Activated B cell treated with CpG ODN at 0.5 μM for 24 hours (primary cell): Measurements from ENCODE around the gene LYPLA2. TPM values are rescaled to one million over a fixed set of nuclear protein-coding genes. Genes with fewer than 3 reads are reported as not detected.

ENCODE experiments used
- ATAC-seq: fragments of 200-7000 bp; cut with Tn5 transposase; one replicate; pipeline ENCODE4 v1.10.0; 2021; ENCODE audit warnings: low read depth, mild to moderate bottlenecking, moderate library complexity
- CTCF ChIA-PET: fragments of 350-600 bp; sonication (Branson Sonifier 250); formaldehyde crosslinking; loops from one replicate; lab custom pipeline; 2021; ENCODE audit warnings: antibody characterized with exemption; lab: Charles Lee
- POLR2A ChIA-PET: fragments of 350-600 bp; sonication (Branson Sonifier 250); formaldehyde crosslinking; loops from one replicate; lab custom pipeline; 2021; ENCODE audit warnings: antibody characterized with exemption; lab: Charles Lee
- DNase-seq: peaks from one replicate; pipeline ENCODE4 v3.0.0; 2022
- H3K27ac Mint-ChIP-seq: one replicate; pipeline ENCODE4 v1.8.0; 2020; ENCODE audit warnings: mixed read lengths
- H3K27me3 Mint-ChIP-seq: one replicate; pipeline ENCODE4 v1.8.0; 2021; ENCODE audit warnings: mixed read lengths
- H3K36me3 Mint-ChIP-seq: one replicate; pipeline ENCODE4 v1.8.0; 2021; ENCODE audit warnings: low read depth, mixed read lengths
- H3K4me1 Mint-ChIP-seq: one replicate; pipeline ENCODE4 v1.8.0; 2021; ENCODE audit warnings: mixed read lengths
- H3K4me3 Mint-ChIP-seq: one replicate; pipeline ENCODE4 v1.8.0; 2020; ENCODE audit warnings: mild to moderate bottlenecking, mixed read lengths
- H3K9me3 Mint-ChIP-seq: one replicate; pipeline ENCODE4 v1.8.0; 2020; ENCODE audit warnings: mixed read lengths
- intact Hi-C: fragments of 100-400 bp; cut with micrococcal nuclease; formaldehyde crosslinking; loops from one replicate; pipeline ENCODE4 v1.15.1; 2024
- total RNA-seq: library from RNA; stranded (reverse); gene quantifications from 2 replicates; pipeline ENCODE4 v1.2.3, GENCODE V29; 2022
- TF ChIP-seq, protein P1 (sequence below): fragments of 200-600 bp; IDR thresholded peaks from one replicate; pipeline ENCODE4 v1.8.0; 2022; ENCODE audit warnings: antibody characterized with exemption, mild to moderate bottlenecking

LYPLA2 gene
- total RNA-seq, 1 donor from 2014 or later = 81.6 TPM

DNA sequence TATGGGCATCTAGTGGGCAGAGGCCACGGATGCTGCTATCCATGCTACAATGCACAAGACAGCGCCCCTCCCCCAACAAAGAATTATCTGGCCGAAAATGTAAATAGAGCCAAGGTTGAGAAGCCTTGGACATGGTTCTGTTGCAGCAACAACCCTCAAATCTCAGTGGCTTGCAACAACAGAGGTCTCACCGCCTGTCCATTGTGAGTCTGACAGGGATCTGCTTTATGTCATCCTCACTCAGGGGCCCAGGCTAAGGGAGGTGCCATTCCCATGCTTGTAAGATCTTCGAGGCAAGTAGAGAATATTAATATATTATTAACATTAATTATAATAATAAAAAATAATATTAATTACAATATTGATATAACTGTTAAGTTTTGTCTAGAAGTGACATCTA, 22.2 kb upstream of the LYPLA2 start:
- TF ChIP-seq, protein P1, sequence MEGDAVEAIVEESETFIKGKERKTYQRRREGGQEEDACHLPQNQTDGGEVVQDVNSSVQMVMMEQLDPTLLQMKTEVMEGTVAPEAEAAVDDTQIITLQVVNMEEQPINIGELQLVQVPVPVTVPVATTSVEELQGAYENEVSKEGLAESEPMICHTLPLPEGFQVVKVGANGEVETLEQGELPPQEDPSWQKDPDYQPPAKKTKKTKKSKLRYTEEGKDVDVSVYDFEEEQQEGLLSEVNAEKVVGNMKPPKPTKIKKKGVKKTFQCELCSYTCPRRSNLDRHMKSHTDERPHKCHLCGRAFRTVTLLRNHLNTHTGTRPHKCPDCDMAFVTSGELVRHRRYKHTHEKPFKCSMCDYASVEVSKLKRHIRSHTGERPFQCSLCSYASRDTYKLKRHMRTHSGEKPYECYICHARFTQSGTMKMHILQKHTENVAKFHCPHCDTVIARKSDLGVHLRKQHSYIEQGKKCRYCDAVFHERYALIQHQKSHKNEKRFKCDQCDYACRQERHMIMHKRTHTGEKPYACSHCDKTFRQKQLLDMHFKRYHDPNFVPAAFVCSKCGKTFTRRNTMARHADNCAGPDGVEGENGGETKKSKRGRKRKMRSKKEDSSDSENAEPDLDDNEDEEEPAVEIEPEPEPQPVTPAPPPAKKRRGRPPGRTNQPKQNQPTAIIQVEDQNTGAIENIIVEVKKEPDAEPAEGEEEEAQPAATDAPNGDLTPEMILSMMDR = no peak
- intact Hi-C loops = loop anchor here (1.0 kb wide), 1 partner anchor 86 kb away; no protein-coding TSS in a partner anchor
- Mint-ChIP-seq H3K27me3 (no peaks in the 10 kb centered on the region), H3K4me3 (no peak overlapping the region), H3K4me1 (peaks cover 9% of the 10 kb centered on the region), H3K27ac (no peak overlapping the region), H3K9me3 (no peaks in the 10 kb centered on the region), H3K36me3 (peaks cover 19% of the 10 kb centered on the region)
- ChIA-PET POLR2A (interaction anchor here (0.7 kb wide), 1 partner anchor 18 kb away, joined by 6 read pairs; no protein-coding TSS in a partner anchor), CTCF (interaction anchor here (0.7 kb wide), 1 partner anchor 103 kb away, joined by 3 read pairs; no protein-coding TSS in a partner anchor)
- DNase-seq = no peak
- ATAC-seq = no peak

- H3K27ac Mint-ChIP-seq = no peak overlapping the region
- H3K36me3 Mint-ChIP-seq = peaks cover 10% of the 10 kb centered on the region
- TF ChIP-seq, protein P1 = peak; percentile 68
- ATAC-seq (peak; percentile 100), DNase-seq (peak; percentile 76)
- H3K4me3 Mint-ChIP-seq = no peak overlapping the region
- ChIA-PET POLR2A (interaction anchor here (0.5 to 1.6 kb wide), 13 partner anchors 9 to 187 kb away, joined by 3 to 18 read pairs (median 4); partner anchors contain the start of genes GALE, HMGCL and LYPLA2), CTCF (interaction anchor here (0.5 to 3.4 kb wide), 33 partner anchors 8 to 623 kb away, joined by 3 to 91 read pairs (median 4); partner anchors contain the start of genes CNR2, ELOA, FUCA1 and ID3)
- H3K9me3 Mint-ChIP-seq = no peaks in the 10 kb centered on the region
- intact Hi-C loops = loop anchor here (1.0 kb wide), 5 partner anchors 37 to 256 kb away; partner anchors contain the start of gene FUCA1
- H3K27me3 Mint-ChIP-seq = no peaks in the 10 kb centered on the region
- H3K4me1 Mint-ChIP-seq = peaks cover 10% of the 10 kb centered on the region
Observed at GRCh38 chr1:23772049-23772853, 18.7 kb upstream of the LYPLA2 start.

GRCh38 chr1:23772854-23773242, 18.1 kb upstream of the LYPLA2 start:
- TF ChIP-seq, protein P1 = no peak
- Mint-ChIP-seq H3K27me3 (no peaks in the 10 kb centered on the region), H3K9me3 (no peaks in the 10 kb centered on the region), H3K36me3 (peaks cover 9% of the 10 kb centered on the region), H3K27ac (no peak overlapping the region), H3K4me1 (peaks cover 14% of the 10 kb centered on the region), H3K4me3 (no peak overlapping the region)
- ChIA-PET CTCF (no interaction called here), POLR2A (no interaction called here)
- ATAC-seq (no peak), DNase-seq (no peak)
- intact Hi-C loops = loop anchor here (1.0 kb wide), 5 partner anchors 36 to 255 kb away; partner anchors contain the start of gene FUCA1

DNA sequence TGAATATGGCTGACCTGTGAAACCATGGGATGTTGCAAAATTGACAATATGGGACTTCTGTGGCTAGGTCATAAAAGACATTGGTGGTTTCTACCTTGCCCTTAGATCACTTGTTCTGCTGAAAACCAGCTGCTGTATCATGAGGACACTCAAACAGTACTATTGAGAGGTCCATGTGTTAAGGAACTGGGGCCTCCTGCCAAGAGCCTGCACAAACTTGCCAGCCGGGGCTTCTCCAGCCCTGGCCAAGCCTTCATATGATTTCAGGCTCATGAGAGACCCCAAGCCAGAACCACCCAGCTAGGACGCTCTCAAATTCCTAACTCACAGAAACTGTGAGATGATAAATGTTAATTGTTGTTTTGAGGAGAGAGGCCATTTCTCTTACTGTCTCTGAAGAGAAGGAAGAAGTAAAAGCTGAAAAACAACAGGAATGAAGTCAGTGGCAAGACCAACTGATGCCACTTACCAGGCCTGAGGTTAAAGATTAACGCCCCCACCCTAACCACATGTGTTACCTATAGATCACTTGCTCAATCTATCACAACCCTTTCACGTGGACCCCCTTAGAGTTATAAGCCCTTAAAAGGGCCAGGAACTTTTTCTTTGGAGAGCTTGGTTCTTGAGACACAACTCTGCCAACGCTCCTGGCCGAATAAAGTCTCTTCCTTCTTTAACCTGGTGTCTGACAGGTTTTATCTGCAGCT, 16.6 kb upstream of the LYPLA2 start:
- Mint-ChIP-seq H3K4me3 (no peak overlapping the region), H3K4me1 (peaks cover 23% of the 10 kb centered on the region)

More for the DNA sequence above, 16.6 kb upstream of the LYPLA2 start:
- intact Hi-C loops = no loop called here
- ChIA-PET POLR2A (interaction anchor here (1.0 kb wide), 1 partner anchor 28 kb away, joined by 3 read pairs; no protein-coding TSS in a partner anchor), CTCF (interaction anchor here (0.9 to 2.5 kb wide), 3 partner anchors 36 to 254 kb away, joined by 4 to 18 read pairs (median 10); no protein-coding TSS in a partner anchor)
- Mint-ChIP-seq H3K27ac (no peak overlapping the region), H3K36me3 (peaks cover 7% of the 10 kb centered on the region), H3K9me3 (no peaks in the 10 kb centered on the region), H3K27me3 (no peaks in the 10 kb centered on the region)
- DNase-seq (no peak), ATAC-seq (no peak)
- TF ChIP-seq, protein P1 = no peak
